NB4 (cell line): ENCODE data around the gene LRRC10.
"Not testable (repeated sequence)": the region's sequence is repeated elsewhere in the genome, so short reads cannot be mapped to it uniquely, and the experiment has no call there.

ENCODE experiments used
- MAX ChIP-seq: IDR thresholded peaks from 2 replicates; pipeline ENCODE4 v1.6.1; 2011; ENCODE audit warnings: low read depth, low read length
- MYC ChIP-seq: IDR thresholded peaks from 2 replicates; pipeline ENCODE4 v1.6.1; 2011; ENCODE audit warnings: low read depth, low read length
- POLR2A ChIP-seq: IDR thresholded peaks from 2 replicates; pipeline ENCODE4 v1.6.1; 2011; ENCODE audit warnings: mild to moderate bottlenecking; ENCODE audit not compliant: insufficient read length; ENCODE audit errors: extremely low read depth
- TF ChIP-seq, protein P1 (sequence below): IDR thresholded peaks from one replicate; pipeline ENCODE4 v1.5.1; 2012; ENCODE audit warnings: low read depth, low read length

GRCh38 chr12:69604275-69604674 lies 6.4 kb downstream of the LRRC10 start:
- TF ChIP-seq POLR2A, MAX, MYC: not testable (repeated sequence)
- TF ChIP-seq, protein P1, sequence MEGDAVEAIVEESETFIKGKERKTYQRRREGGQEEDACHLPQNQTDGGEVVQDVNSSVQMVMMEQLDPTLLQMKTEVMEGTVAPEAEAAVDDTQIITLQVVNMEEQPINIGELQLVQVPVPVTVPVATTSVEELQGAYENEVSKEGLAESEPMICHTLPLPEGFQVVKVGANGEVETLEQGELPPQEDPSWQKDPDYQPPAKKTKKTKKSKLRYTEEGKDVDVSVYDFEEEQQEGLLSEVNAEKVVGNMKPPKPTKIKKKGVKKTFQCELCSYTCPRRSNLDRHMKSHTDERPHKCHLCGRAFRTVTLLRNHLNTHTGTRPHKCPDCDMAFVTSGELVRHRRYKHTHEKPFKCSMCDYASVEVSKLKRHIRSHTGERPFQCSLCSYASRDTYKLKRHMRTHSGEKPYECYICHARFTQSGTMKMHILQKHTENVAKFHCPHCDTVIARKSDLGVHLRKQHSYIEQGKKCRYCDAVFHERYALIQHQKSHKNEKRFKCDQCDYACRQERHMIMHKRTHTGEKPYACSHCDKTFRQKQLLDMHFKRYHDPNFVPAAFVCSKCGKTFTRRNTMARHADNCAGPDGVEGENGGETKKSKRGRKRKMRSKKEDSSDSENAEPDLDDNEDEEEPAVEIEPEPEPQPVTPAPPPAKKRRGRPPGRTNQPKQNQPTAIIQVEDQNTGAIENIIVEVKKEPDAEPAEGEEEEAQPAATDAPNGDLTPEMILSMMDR = not testable (repeated sequence)
